Gastrocnemius medialis (tissue), 4 donors: ENCODE data around the gene ADAMTSL1.

Experiments used
- POLR2A ChIP-seq, 2 donors: fragments of 450-650 bp; IDR thresholded peaks; one replicate each; pipeline ENCODE4 v1.6.1; 2017; ENCODE audit warnings: antibody characterized with exemption in 2 of 2, mild to moderate bottlenecking in 2 of 2, moderate library complexity in 2 of 2
- TF ChIP-seq, protein P1 (sequence below), 5 experiments: fragments of 450-650 bp in 3 of 5; fragments of 200-600 bp in 2 of 5; sonication (generic) in 2 of 5; IDR thresholded peaks in 4 of 5; conservative IDR thresholded peaks in 1 of 5; 1 replicate in 4 of 5; 2 replicates in 1 of 5; pipeline ENCODE4 v1.5.1; 2016 to 2019; ENCODE audit warnings: antibody characterized with exemption in 5 of 5, mild to moderate bottlenecking in 3 of 5, moderate library complexity in 3 of 5

DNA sequence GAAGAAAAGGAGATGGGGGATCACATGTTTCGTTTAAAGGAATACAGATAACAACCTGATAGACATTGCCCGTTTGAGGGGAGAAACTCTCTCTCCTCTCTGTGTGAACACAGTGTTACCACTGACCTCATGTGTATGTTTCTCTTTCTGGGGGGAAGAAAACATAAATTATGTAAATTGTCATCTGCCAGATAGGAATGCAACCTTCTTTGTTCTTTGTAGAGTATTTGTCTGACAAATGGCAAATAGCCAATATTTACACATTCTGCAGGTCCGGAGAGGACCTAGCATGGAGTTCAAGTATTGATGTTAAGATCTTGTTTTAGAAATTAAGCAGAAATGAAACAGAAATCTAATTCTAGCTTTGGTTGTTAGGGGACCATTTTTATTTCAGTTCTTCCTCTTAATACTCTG lies 282.8 kb downstream of the ADAMTSL1 start:
- TF ChIP-seq POLR2A (IDR thresholded peaks at IDR 0.05), result no peak
- TF ChIP-seq, protein P1, sequence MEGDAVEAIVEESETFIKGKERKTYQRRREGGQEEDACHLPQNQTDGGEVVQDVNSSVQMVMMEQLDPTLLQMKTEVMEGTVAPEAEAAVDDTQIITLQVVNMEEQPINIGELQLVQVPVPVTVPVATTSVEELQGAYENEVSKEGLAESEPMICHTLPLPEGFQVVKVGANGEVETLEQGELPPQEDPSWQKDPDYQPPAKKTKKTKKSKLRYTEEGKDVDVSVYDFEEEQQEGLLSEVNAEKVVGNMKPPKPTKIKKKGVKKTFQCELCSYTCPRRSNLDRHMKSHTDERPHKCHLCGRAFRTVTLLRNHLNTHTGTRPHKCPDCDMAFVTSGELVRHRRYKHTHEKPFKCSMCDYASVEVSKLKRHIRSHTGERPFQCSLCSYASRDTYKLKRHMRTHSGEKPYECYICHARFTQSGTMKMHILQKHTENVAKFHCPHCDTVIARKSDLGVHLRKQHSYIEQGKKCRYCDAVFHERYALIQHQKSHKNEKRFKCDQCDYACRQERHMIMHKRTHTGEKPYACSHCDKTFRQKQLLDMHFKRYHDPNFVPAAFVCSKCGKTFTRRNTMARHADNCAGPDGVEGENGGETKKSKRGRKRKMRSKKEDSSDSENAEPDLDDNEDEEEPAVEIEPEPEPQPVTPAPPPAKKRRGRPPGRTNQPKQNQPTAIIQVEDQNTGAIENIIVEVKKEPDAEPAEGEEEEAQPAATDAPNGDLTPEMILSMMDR (IDR thresholded peaks at IDR 0.05 in 4 of 5, conservative IDR thresholded peaks at IDR 0.05 in 1 of 5), result no peak
